Measurements from ENCODE around the gene RGS5. TPM values are rescaled to one million over a fixed set of nuclear protein-coding genes. Genes with fewer than 3 reads are reported as not detected.

The RGS5 gene
- total RNA-seq, 6 experiments from 2014 or later: 2.6 to 13.3 (median 8.2) TPM

GRCh38 chr1:163094182-163094581 lies 108.5 kb downstream of the RGS5 start:
- intact Hi-C loops (cut with DNase I): no loop called here
- H3K9me3 ChIP-seq: no peaks in the 10 kb centered on the region
- no peaks in the 10 kb centered on the region for H3K4me1 ChIP-seq
- no peak overlapping the region for H3K27ac ChIP-seq
- H3K36me3 ChIP-seq: no peaks in the 10 kb centered on the region
- DNase-seq: no peak
- 30% methylated on average over 4 of the region's 4 CpGs for WGBS (ENCODE audit: insufficient coverage, low coverage, low lambda C conversion rate, missing lambda C conversion rate)
- ATAC-seq: no peak
- no peak overlapping the region for H3K4me3 ChIP-seq
- H3K27me3 ChIP-seq: no peaks in the 10 kb centered on the region
- TF ChIP-seq CTCF (IDR thresholded peaks at IDR 0.05): no peak
- no peak for TF ChIP-seq POLR2A (IDR thresholded peaks at IDR 0.05)

- TF ChIP-seq CTCF (IDR thresholded peaks at IDR 0.05) (no peak), POLR2A (IDR thresholded peaks at IDR 0.05) (no peak)
- Histone ChIP-seq H3K9me3 (no peaks in the 10 kb centered on the region), H3K27ac (no peak overlapping the region), H3K36me3 (no peaks in the 10 kb centered on the region), H3K4me1 (no peaks in the 10 kb centered on the region), H3K4me3 (no peak overlapping the region), H3K27me3 (no peaks in the 10 kb centered on the region)
- 46% methylated on average over 2 of the region's 9 CpGs for WGBS (ENCODE audit: insufficient coverage, low coverage, low lambda C conversion rate, missing lambda C conversion rate)
- DNase-seq: no peak
- no peak for ATAC-seq
- intact Hi-C loops (cut with DNase I): no loop called here
Observed at GRCh38 chr1:163093579-163093978, 109.1 kb downstream of the RGS5 start.

- 17% methylated on average over 4 of the region's 4 CpGs for WGBS (ENCODE audit: insufficient coverage, low coverage, low lambda C conversion rate, missing lambda C conversion rate)
Observed at GRCh38 chr1:163093169-163093568, 109.5 kb downstream of the RGS5 start.

More at GRCh38 chr1:163093169-163093568, 109.5 kb downstream of the RGS5 start:
- TF ChIP-seq POLR2A (IDR thresholded peaks at IDR 0.05) (no peak), CTCF (IDR thresholded peaks at IDR 0.05) (no peak)
- Histone ChIP-seq H3K36me3 (no peaks in the 10 kb centered on the region), H3K9me3 (no peaks in the 10 kb centered on the region), H3K4me3 (no peak overlapping the region), H3K27ac (no peak overlapping the region), H3K27me3 (no peaks in the 10 kb centered on the region), H3K4me1 (no peaks in the 10 kb centered on the region)
- no peak for DNase-seq
- no peak for ATAC-seq
- intact Hi-C loops (cut with DNase I): no loop called here

Other genes starting within 250 kb of the RGS5 start
- 1 to 10 TPM in 4 of 6 experiments, under 1 TPM in 2; 0.67 to 5.1 (median 2.4) TPM for gene RGS4, start 133.6 kb downstream of the RGS5 start, total RNA-seq
- 1 to 10 TPM in 2 of 6 experiments, under 1 TPM in 3, not detected in 1; 0.26 to 1.3 (median 0.98) TPM for gene NUF2, start 119.0 kb upstream of the RGS5 start, total RNA-seq

All from right lobe of liver (tissue), 6 donors.